Measurements from ENCODE around the gene NTM. TPM values are rescaled to one million over a fixed set of nuclear protein-coding genes. Genes with fewer than 3 reads are reported as not detected.

NTM gene
- total RNA-seq, 1 donor from 2014 or later: 92.1 TPM

DNA sequence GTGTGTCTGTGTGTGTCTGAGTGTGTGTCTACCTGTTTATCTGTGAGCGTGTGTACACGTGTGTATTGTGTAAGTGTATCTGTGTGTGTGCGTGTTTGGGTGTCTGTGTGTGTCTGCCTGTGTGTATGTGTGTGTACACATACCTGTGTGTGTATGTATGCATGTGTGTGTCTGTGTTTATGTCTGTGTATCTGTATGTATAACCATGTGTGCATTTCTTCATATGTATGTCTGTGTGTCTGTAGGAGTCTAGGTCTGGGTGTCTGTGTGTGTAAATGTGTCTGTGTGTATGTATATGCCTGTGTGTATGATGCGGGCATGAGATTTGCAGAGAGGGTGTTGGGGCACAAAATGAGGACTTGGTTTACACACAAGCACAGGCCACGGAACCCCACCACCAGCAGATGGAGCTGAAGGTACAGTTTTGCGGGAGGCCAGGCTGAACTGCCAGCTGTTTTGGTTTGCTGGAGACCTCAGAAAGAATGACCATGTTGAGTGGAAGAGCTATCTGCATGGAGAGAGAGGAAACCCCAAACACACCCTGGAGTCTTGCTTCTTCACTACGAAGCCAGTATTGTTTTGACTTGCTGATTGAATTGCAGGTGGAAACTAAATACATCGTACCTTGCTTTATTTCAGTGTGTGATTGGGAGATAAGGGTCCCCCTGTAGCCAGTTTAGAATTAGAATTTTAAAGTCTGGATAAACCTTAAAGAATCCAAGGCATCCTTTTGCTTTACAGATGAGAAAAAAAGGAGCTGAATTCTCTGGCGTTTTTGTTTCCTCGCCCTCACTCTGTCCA is 497.2 kb downstream of the NTM start:
- H3K27me3 Mint-ChIP-seq (ENCODE audit: low read depth): no peaks in the 10 kb centered on the region

DNA sequence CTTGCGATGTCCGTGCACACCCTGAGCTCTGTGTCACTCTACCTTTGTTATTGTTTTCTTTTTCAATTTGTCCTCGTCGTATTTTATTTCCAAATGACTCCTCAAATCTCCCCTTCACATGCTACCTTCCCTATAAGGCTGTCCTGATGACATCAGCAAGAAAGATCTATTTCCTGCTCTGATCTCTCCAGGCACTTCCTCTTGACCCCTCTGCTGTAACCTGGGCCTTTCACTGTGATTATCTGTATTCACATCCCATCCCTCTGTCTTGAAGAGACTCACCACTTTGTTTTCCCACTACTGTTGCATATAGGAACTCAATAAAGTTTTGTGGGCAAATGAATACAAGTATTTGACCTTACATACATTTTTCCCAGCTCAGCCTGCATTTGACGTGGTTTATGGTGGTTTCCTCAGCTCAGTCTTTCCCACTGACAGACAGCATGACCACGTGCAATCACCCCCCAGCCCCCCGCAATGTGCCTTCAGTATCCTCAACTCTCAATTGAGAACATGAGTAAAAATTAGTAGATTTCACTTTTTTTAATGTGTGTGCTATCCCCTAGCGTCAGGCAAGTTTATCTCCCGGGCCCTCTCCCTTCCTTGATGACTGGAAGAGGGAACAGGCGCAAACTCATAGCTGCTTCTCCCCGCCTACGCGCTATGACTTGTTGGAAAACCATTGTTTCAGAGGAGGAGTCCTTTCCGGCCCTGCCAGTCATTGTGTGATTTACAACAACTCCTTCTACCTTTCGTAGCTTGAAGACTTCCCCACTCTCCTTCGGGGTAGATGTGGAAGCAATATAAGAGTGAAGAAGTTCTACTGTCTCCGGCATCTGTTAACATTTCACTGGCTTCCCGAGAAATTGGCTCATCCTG is 498.5 kb downstream of the NTM start:
- Mint-ChIP-seq H3K4me1 (ENCODE audit: low read depth) (peaks cover 13% of the 10 kb centered on the region), H3K4me3 (ENCODE audit: unreplicated experiment) (no peak overlapping the region), H3K27ac (ENCODE audit: unreplicated experiment) (no peak overlapping the region), H3K27me3 (ENCODE audit: low read depth) (no peaks in the 10 kb centered on the region), H3K9me3 (ENCODE audit: low read depth) (no peaks in the 10 kb centered on the region), H3K36me3 (ENCODE audit: low read depth) (no peaks in the 10 kb centered on the region)
- TF ChIP-seq, protein P1, sequence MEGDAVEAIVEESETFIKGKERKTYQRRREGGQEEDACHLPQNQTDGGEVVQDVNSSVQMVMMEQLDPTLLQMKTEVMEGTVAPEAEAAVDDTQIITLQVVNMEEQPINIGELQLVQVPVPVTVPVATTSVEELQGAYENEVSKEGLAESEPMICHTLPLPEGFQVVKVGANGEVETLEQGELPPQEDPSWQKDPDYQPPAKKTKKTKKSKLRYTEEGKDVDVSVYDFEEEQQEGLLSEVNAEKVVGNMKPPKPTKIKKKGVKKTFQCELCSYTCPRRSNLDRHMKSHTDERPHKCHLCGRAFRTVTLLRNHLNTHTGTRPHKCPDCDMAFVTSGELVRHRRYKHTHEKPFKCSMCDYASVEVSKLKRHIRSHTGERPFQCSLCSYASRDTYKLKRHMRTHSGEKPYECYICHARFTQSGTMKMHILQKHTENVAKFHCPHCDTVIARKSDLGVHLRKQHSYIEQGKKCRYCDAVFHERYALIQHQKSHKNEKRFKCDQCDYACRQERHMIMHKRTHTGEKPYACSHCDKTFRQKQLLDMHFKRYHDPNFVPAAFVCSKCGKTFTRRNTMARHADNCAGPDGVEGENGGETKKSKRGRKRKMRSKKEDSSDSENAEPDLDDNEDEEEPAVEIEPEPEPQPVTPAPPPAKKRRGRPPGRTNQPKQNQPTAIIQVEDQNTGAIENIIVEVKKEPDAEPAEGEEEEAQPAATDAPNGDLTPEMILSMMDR (IDR thresholded peaks at IDR 0.05): no peak
- DNase-seq (ENCODE audit: low spot score): no peak

More for the DNA sequence above, 497.2 kb downstream of the NTM start:
- DNase-seq (ENCODE audit: low spot score): no peak
- H3K4me1 Mint-ChIP-seq (ENCODE audit: low read depth): peaks cover 13% of the 10 kb centered on the region
- H3K9me3 Mint-ChIP-seq (ENCODE audit: low read depth): no peaks in the 10 kb centered on the region
- no peak overlapping the region for H3K4me3 Mint-ChIP-seq (ENCODE audit: unreplicated experiment)
- H3K36me3 Mint-ChIP-seq (ENCODE audit: low read depth): no peaks in the 10 kb centered on the region
- H3K27ac Mint-ChIP-seq (ENCODE audit: unreplicated experiment): no peak overlapping the region
- TF ChIP-seq, protein P1 (IDR thresholded peaks at IDR 0.05): peak; percentile 91

DNA sequence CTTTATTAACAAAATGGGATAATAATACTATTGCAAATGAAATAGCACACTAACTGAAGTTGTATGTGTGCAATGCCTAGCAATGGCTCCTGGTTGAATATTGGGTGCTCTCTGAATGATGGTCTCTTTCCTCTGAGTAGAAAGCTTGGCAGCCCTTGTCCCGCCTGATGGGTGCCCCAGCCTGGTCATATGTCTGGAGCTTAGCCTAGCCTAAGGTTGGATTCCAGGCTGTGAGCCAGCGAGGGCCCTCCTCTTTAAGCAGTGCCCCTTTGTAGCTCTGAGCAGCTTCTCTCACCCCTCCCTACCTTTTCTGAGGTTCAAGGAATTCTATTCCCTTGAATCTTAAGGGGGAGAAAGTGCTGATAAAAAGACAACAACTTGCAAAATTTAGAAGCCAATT is 499.9 kb downstream of the NTM start:
- peaks cover 13% of the 10 kb centered on the region for H3K4me1 Mint-ChIP-seq (ENCODE audit: low read depth)
- TF ChIP-seq, protein P1 (IDR thresholded peaks at IDR 0.05): no peak
- no peaks in the 10 kb centered on the region for H3K9me3 Mint-ChIP-seq (ENCODE audit: low read depth)
- no peaks in the 10 kb centered on the region for H3K36me3 Mint-ChIP-seq (ENCODE audit: low read depth)
- no peak for DNase-seq (ENCODE audit: low spot score)
- no peak overlapping the region for H3K27ac Mint-ChIP-seq (ENCODE audit: unreplicated experiment)
- H3K4me3 Mint-ChIP-seq (ENCODE audit: unreplicated experiment): no peak overlapping the region
- H3K27me3 Mint-ChIP-seq (ENCODE audit: low read depth): no peaks in the 10 kb centered on the region

DNA sequence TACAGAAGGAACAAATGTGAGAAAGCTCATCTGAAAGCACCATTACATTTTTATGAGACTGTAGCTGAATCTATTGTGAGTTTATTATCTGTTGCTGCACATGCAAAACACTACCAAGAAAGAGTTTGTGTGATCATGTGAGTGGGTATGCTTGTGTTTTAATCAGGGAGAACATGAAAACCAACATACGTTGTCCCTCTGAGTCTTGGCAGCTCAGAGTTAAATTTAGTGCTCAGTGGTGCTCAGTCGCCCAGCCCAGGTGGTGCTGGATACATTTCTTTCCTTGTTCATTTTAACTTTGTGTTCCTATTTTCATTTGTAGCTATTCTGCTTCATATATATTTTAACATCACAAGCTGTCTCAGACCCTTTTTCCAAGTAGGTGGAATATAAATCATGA is 500.6 kb downstream of the NTM start:
- DNase-seq (ENCODE audit: low spot score): no peak
- Mint-ChIP-seq H3K36me3 (ENCODE audit: low read depth) (no peaks in the 10 kb centered on the region), H3K27ac (ENCODE audit: unreplicated experiment) (no peak overlapping the region), H3K27me3 (ENCODE audit: low read depth) (no peaks in the 10 kb centered on the region), H3K9me3 (ENCODE audit: low read depth) (no peaks in the 10 kb centered on the region), H3K4me1 (ENCODE audit: low read depth) (peaks cover 13% of the 10 kb centered on the region), H3K4me3 (ENCODE audit: unreplicated experiment) (no peak overlapping the region)
- TF ChIP-seq, protein P1 (IDR thresholded peaks at IDR 0.05): no peak

DNA sequence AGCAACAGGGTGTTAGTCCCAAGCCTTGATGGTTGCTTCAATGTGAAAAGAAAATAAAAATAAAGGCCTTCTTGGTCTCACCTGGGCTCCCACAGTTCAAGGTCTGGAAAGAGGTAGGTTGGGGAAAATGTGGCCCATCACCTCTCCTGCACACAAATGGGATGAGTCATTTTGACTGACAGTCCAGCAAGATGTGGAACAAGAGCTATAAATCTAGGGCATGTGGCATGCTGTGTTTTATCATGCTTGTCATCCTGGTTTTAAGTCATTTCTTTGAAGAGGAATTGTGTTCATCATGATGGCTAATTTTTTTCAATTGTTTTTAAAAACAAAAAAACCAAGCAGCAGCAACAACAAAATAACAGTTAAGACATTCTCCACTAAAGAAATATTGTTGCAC is 503.7 kb downstream of the NTM start:
- no peaks in the 10 kb centered on the region for H3K9me3 Mint-ChIP-seq (ENCODE audit: low read depth)
- H3K36me3 Mint-ChIP-seq (ENCODE audit: low read depth): no peaks in the 10 kb centered on the region
- H3K4me3 Mint-ChIP-seq (ENCODE audit: unreplicated experiment): no peak overlapping the region
- H3K27ac Mint-ChIP-seq (ENCODE audit: unreplicated experiment): no peak overlapping the region
- TF ChIP-seq, protein P1 (IDR thresholded peaks at IDR 0.05): no peak
- no peaks in the 10 kb centered on the region for H3K27me3 Mint-ChIP-seq (ENCODE audit: low read depth)
- peaks cover 3% of the 10 kb centered on the region for H3K4me1 Mint-ChIP-seq (ENCODE audit: low read depth)
- DNase-seq (ENCODE audit: low spot score): no peak
